ENCODE data around the gene YAE1. TPM values are rescaled to one million over a fixed set of nuclear protein-coding genes. Genes with fewer than 3 reads are reported as not detected.

Gene YAE1
- total RNA-seq, 1 experiment from 2014 or later = 29.1 TPM

DNA sequence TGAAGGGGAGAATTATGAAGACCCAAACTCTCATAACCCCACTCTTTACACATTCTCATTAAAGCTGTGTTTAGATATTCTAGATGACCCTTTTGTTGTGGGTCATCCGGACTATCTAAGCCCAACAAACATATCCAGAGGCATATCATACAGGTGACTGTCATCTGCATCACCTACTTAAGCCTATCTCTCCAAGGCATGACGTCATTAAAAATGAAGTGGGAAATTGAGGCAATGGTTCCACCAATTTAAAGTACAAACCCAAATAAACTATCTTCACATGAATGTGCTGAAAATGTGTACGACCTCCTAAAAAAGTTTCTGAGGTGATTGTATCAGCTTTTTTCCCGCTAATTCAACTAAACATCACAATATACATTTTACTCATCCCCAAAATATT, 52.7 kb downstream of the YAE1 start:
- Histone ChIP-seq H3K36me3 (ENCODE audit: insufficient read depth, low read length, poor library complexity, severe bottlenecking) (peaks cover 5% of the 10 kb centered on the region), H3K27ac (ENCODE audit: low read depth, low read length, poor library complexity, severe bottlenecking) (no peak overlapping the region), H3K9me3 (ENCODE audit: low read depth, low read length, poor library complexity, severe bottlenecking) (no peaks in the 10 kb centered on the region), H3K27me3 (replicated peaks; ENCODE audit: insufficient read depth, low read depth, low read length, poor library complexity) (no peaks in the 10 kb centered on the region), H3K4me3 (ENCODE audit: low read depth, low read length, poor library complexity, severe bottlenecking) (no peak overlapping the region), H3K4me1 (ENCODE audit: insufficient read depth, low read length, poor library complexity, severe bottlenecking) (peaks cover 7% of the 10 kb centered on the region)
- POLR2A ChIA-PET (ENCODE audit: low non-redundant PET) = no interaction called here
- no peak for DNase-seq (ENCODE audit: low spot score)
- BruUV-seq (replicated peaks) = no TSS peak
- CTCF ChIA-PET = no interaction called here
- TF ChIP-seq, protein P1, sequence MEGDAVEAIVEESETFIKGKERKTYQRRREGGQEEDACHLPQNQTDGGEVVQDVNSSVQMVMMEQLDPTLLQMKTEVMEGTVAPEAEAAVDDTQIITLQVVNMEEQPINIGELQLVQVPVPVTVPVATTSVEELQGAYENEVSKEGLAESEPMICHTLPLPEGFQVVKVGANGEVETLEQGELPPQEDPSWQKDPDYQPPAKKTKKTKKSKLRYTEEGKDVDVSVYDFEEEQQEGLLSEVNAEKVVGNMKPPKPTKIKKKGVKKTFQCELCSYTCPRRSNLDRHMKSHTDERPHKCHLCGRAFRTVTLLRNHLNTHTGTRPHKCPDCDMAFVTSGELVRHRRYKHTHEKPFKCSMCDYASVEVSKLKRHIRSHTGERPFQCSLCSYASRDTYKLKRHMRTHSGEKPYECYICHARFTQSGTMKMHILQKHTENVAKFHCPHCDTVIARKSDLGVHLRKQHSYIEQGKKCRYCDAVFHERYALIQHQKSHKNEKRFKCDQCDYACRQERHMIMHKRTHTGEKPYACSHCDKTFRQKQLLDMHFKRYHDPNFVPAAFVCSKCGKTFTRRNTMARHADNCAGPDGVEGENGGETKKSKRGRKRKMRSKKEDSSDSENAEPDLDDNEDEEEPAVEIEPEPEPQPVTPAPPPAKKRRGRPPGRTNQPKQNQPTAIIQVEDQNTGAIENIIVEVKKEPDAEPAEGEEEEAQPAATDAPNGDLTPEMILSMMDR (conservative IDR thresholded peaks at IDR 0.05; ENCODE audit: low read depth, low read length) = no peak
- TF ChIP-seq EZH2 (IDR thresholded peaks at IDR 0.05; ENCODE audit: borderline replicate concordance, low read depth, low read length, poor library complexity, severe bottlenecking) = no peak
- intact Hi-C loops (cut with micrococcal nuclease; ENCODE audit: unreplicated experiment) = no loop called here

DNA sequence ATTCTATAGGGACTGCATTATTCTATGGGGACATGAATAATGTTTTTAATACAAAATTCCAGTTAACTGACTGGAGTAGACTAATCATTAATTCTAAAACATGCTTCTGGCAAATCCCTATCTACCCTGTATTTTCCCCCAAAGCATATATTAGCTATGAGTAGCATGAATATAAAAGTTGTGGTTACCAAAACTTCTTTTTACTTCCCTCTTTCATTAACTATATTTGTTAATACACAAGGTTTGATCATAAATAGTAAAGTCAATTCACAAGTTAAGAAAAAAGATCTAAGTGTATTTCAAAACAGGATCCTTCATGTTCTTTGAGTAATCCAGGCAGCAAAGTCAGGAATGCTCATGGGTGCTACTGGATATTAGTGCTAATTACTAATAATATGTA, 54.3 kb downstream of the YAE1 start:
- no peak for TF ChIP-seq EZH2 (IDR thresholded peaks at IDR 0.05; ENCODE audit: borderline replicate concordance, low read depth, low read length, poor library complexity, severe bottlenecking)
- TF ChIP-seq, protein P1 (conservative IDR thresholded peaks at IDR 0.05; ENCODE audit: low read depth, low read length) = no peak
- no TSS peak for BruUV-seq (replicated peaks)
- intact Hi-C loops (cut with micrococcal nuclease; ENCODE audit: unreplicated experiment) = no loop called here
- H3K36me3 ChIP-seq (ENCODE audit: insufficient read depth, low read length, poor library complexity, severe bottlenecking) = peaks cover 5% of the 10 kb centered on the region
- ChIA-PET CTCF (no interaction called here), POLR2A (ENCODE audit: low non-redundant PET) (no interaction called here)
- no peak overlapping the region for H3K27ac ChIP-seq (ENCODE audit: low read depth, low read length, poor library complexity, severe bottlenecking)
- no peaks in the 10 kb centered on the region for H3K27me3 ChIP-seq (replicated peaks; ENCODE audit: insufficient read depth, low read depth, low read length, poor library complexity)
- no peak overlapping the region for H3K4me3 ChIP-seq (ENCODE audit: low read depth, low read length, poor library complexity, severe bottlenecking)
- no peaks in the 10 kb centered on the region for H3K9me3 ChIP-seq (ENCODE audit: low read depth, low read length, poor library complexity, severe bottlenecking)
- peaks cover 14% of the 10 kb centered on the region for H3K4me1 ChIP-seq (ENCODE audit: insufficient read depth, low read length, poor library complexity, severe bottlenecking)
- no peak for DNase-seq (ENCODE audit: low spot score)

DNA sequence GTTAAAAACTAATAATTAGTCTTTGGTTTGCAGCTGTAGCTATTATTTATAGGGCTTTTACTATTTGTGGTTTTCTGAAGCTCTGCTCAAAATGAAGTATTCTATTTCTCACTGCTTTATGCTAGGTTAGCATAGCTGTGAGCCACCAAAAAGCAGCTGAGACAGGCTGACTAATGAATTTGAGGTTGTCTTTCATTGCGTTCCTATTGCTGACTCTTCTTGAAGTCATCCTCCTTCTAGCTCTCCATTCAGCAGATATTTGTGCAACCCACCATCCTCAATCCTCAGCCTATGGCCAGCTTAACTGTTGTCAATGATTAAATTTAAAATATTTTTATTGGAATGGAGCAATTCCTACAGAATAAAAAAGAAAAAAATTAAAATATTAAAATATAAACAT, 55.1 kb downstream of the YAE1 start:
- peaks cover 5% of the 10 kb centered on the region for H3K36me3 ChIP-seq (ENCODE audit: insufficient read depth, low read length, poor library complexity, severe bottlenecking)
- H3K4me3 ChIP-seq (ENCODE audit: low read depth, low read length, poor library complexity, severe bottlenecking) = no peak overlapping the region
- no peaks in the 10 kb centered on the region for H3K27me3 ChIP-seq (replicated peaks; ENCODE audit: insufficient read depth, low read depth, low read length, poor library complexity)
- TF ChIP-seq, protein P1 (conservative IDR thresholded peaks at IDR 0.05; ENCODE audit: low read depth, low read length) = no peak
- TF ChIP-seq EZH2 (IDR thresholded peaks at IDR 0.05; ENCODE audit: borderline replicate concordance, low read depth, low read length, poor library complexity, severe bottlenecking) = no peak
- CTCF ChIA-PET = no interaction called here
- H3K27ac ChIP-seq (ENCODE audit: low read depth, low read length, poor library complexity, severe bottlenecking) = no peak overlapping the region
- no peak for DNase-seq (ENCODE audit: low spot score)
- H3K9me3 ChIP-seq (ENCODE audit: low read depth, low read length, poor library complexity, severe bottlenecking) = no peaks in the 10 kb centered on the region
- no TSS peak for BruUV-seq (replicated peaks)
- H3K4me1 ChIP-seq (ENCODE audit: insufficient read depth, low read length, poor library complexity, severe bottlenecking) = peaks cover 16% of the 10 kb centered on the region
- POLR2A ChIA-PET (ENCODE audit: low non-redundant PET) = no interaction called here
- intact Hi-C loops (cut with micrococcal nuclease; ENCODE audit: unreplicated experiment) = no loop called here

Data from A673 (cell line).